OCI-M2 (cell line): ENCODE results near the gene VWCE.

Source experiments
- DNase-seq: peaks from one replicate; lab custom pipeline; 2025; ENCODE audit not compliant: unreplicated experiment; lab: John Stamatoyannopoulos, UW

The VWCE gene

GRCh38 chr11:61328351-61328750 lies 33.2 kb upstream of the VWCE start:
- no peak for DNase-seq

GRCh38 chr11:61327669-61328071 lies 32.6 kb upstream of the VWCE start:
- no peak for DNase-seq

- DNase-seq = no peak
These were observed 30.7 kb upstream of the VWCE start for GRCh38 chr11:61325649-61326414.

GRCh38 chr11:61315260-61315659 lies 20.1 kb upstream of the VWCE start:
- DNase-seq = no peak

- DNase-seq = no peak
These were observed 15.6 kb upstream of the VWCE start for GRCh38 chr11:61310749-61311148.

- DNase-seq = no peak
These were observed 14.6 kb upstream of the VWCE start for GRCh38 chr11:61309739-61310138.

GRCh38 chr11:61309141-61309540 lies 14.0 kb upstream of the VWCE start:
- DNase-seq = no peak

GRCh38 chr11:61307354-61307753 lies 12.2 kb upstream of the VWCE start:
- no peak for DNase-seq

- no peak for DNase-seq
These were observed 11.1 kb upstream of the VWCE start for GRCh38 chr11:61306221-61306620.

GRCh38 chr11:61305417-61305816 lies 10.3 kb upstream of the VWCE start:
- DNase-seq = no peak

GRCh38 chr11:61303725-61304124 lies 8.6 kb upstream of the VWCE start:
- no peak for DNase-seq

GRCh38 chr11:61302550-61302949 lies 7.4 kb upstream of the VWCE start:
- no peak for DNase-seq

- no peak for DNase-seq
These were observed 3.6 kb upstream of the VWCE start for GRCh38 chr11:61298663-61299244.

- DNase-seq = no peak
These were observed 2.6 kb upstream of the VWCE start for GRCh38 chr11:61297746-61298145.

GRCh38 chr11:61297341-61297740 lies 2.2 kb upstream of the VWCE start:
- no peak for DNase-seq

GRCh38 chr11:61295596-61295926 lies 445 bp upstream of the VWCE start:
- no peak for DNase-seq

GRCh38 chr11:61293867-61294716 lies 1.0 kb downstream of the VWCE start:
- DNase-seq = no peak

- no peak for DNase-seq
These were observed 2.8 kb downstream of the VWCE start for GRCh38 chr11:61292356-61292755.

GRCh38 chr11:61290905-61291690 lies 4.0 kb downstream of the VWCE start:
- DNase-seq = no peak

- DNase-seq = no peak
These were observed 7.7 kb downstream of the VWCE start for GRCh38 chr11:61287338-61287977.

- no peak for DNase-seq
These were observed 11.5 kb downstream of the VWCE start for GRCh38 chr11:61283613-61284012.
